ENCODE data around the gene SCGB2B2. TPM values are rescaled to one million over a fixed set of nuclear protein-coding genes. Genes with fewer than 3 reads are reported as not detected.

Gene SCGB2B2
- total RNA-seq, 1 experiment from 2014 or later: 0.59 TPM

- POLR2A ChIA-PET: interaction anchor here (0.7 kb wide), 1 partner anchor 37 kb away, joined by 11 read pairs; no protein-coding TSS in a partner anchor
- H3K9me3 ChIP-seq (ENCODE audit: control insufficient read depth, insufficient read depth, low read depth, low read length): no peaks in the 10 kb centered on the region
These were observed 34.9 kb upstream of the SCGB2B2 start for GRCh38 chr19:34711890-34712289.

GRCh38 chr19:34707661-34708060, 30.7 kb upstream of the SCGB2B2 start:
- Histone ChIP-seq H3K4me3 (ENCODE audit: low read depth in 2 of 2, low read length in 2 of 2) (no peak overlapping the region), H3K9me3 (ENCODE audit: control insufficient read depth, insufficient read depth, low read depth, low read length) (no peaks in the 10 kb centered on the region), H3K27me3 (ENCODE audit: control insufficient read depth, insufficient read depth, low read length) (no peaks in the 10 kb centered on the region), H3K27ac (ENCODE audit: low read length) (no peak overlapping the region), H3K36me3 (ENCODE audit: control insufficient read depth, insufficient read depth, low read length) (no peaks in the 10 kb centered on the region), H3K4me1 (ENCODE audit: control insufficient read depth, insufficient read depth, low read length) (no peaks in the 10 kb centered on the region)
- ATAC-seq (no peak), DNase-seq (ENCODE audit: low read depth, low spot score) (no peak)
- no TSS peak for BruUV-seq (replicated peaks)
- in situ Hi-C loops (cut with HindIII; ENCODE audit: low pct_unique_long_range_greater_than_20kb, low sequenced_read_pairs): no loop called here
- POLR2A ChIA-PET: no interaction called here
- CTCF ChIA-PET: no interaction called here
- TF ChIP-seq CTCF (IDR thresholded peaks at IDR 0.05) (no peak), SIN3A (IDR thresholded peaks at IDR 0.05; ENCODE audit: borderline replicate concordance, insufficient read depth, low read depth, low read length) (no peak), REST (IDR thresholded peaks at IDR 0.05; ENCODE audit: insufficient read depth in 1 of 2, low read depth in 2 of 2, low read length in 1 of 2) (no peak), POLR2AphosphoS5 (IDR thresholded peaks at IDR 0.05; ENCODE audit: low read depth, low read length) (no peak), TCF7L2 (IDR thresholded peaks at IDR 0.05; ENCODE audit: low read depth, low read length) (no peak)
- intact Hi-C loops (cut with micrococcal nuclease; ENCODE audit: unreplicated experiment): no loop called here

More at GRCh38 chr19:34711890-34712289, 34.9 kb upstream of the SCGB2B2 start:
- no peak for ATAC-seq
- no peak for DNase-seq (ENCODE audit: low read depth, low spot score)
- no peak for TF ChIP-seq POLR2AphosphoS5 (IDR thresholded peaks at IDR 0.05; ENCODE audit: low read depth, low read length)
- no peak for TF ChIP-seq CTCF (IDR thresholded peaks at IDR 0.05)
- no peak for TF ChIP-seq REST (IDR thresholded peaks at IDR 0.05; ENCODE audit: insufficient read depth in 1 of 2, low read depth in 2 of 2, low read length in 1 of 2)
- TF ChIP-seq TCF7L2 (IDR thresholded peaks at IDR 0.05; ENCODE audit: low read depth, low read length): no peak
- TF ChIP-seq SIN3A (IDR thresholded peaks at IDR 0.05; ENCODE audit: borderline replicate concordance, insufficient read depth, low read depth, low read length): no peak
- no peaks in the 10 kb centered on the region for H3K4me1 ChIP-seq (ENCODE audit: control insufficient read depth, insufficient read depth, low read length)
- intact Hi-C loops (cut with micrococcal nuclease; ENCODE audit: unreplicated experiment): loop anchor here (1.0 to 2.0 kb wide), 3 partner anchors 73 to 211 kb away; no protein-coding TSS in a partner anchor
- no peaks in the 10 kb centered on the region for H3K36me3 ChIP-seq (ENCODE audit: control insufficient read depth, insufficient read depth, low read length)
- no TSS peak for BruUV-seq (replicated peaks)
- H3K4me3 ChIP-seq (ENCODE audit: low read depth in 2 of 2, low read length in 2 of 2): no peak overlapping the region
- CTCF ChIA-PET: interaction anchor here (0.7 to 2.3 kb wide), 6 partner anchors 72 to 224 kb away, joined by 3 to 10 read pairs (median 5); no protein-coding TSS in a partner anchor
- in situ Hi-C loops (cut with HindIII; ENCODE audit: low pct_unique_long_range_greater_than_20kb, low sequenced_read_pairs): no loop called here
- H3K27ac ChIP-seq (ENCODE audit: low read length): no peak overlapping the region
- H3K27me3 ChIP-seq (ENCODE audit: control insufficient read depth, insufficient read depth, low read length): peaks cover 16% of the 10 kb centered on the region

Data from Panc1 (cell line).